ENCODE results near the gene SOX5.

The SOX5 gene

GRCh38 chr12:23671881-23672280, 277.6 kb downstream of the SOX5 start:
- no peak for DNase-seq

GRCh38 chr12:23670684-23671083, 278.8 kb downstream of the SOX5 start:
- DNase-seq: no peak

DNA sequence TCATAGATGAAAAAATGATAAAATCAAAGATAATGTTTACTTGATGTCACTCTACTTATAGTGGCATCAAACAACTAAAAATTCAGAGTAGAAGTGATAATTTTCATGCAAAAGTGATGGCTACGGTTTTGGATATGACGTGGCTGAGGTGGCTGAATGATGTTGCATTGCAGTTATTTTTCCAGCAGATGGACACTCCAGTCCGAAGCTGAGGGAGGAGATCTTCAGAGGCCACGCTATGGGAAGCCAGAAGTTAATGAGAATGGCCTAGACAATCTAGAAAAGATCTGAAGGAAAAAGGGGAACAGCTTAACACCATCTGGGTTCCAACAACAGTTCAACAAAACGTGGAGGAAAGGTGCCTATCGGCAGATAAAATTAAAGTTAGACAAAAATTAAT, 279.8 kb downstream of the SOX5 start:
- no peak for DNase-seq

DNA sequence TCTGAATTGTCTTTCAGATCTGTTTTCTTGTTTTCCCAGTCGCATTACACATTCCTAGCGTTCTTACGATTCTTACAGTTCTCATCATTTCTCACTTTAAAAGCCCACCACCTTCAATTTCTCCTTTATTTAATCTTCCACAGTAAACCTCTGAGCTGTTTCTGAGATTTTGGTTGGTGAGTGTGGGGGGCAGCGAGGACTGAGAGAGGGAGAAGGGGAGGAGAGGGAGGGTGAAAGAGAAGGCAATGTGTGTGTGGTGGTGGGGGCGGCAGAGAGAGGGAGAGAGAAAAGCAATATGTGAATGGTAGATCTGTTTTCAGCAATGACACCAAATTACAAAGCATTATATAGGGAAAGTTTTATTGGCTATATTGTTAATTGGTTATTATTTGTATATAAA, 282.6 kb downstream of the SOX5 start:
- no peak for DNase-seq

GRCh38 chr12:23662966-23663365, 286.5 kb downstream of the SOX5 start:
- DNase-seq: no peak

DNA sequence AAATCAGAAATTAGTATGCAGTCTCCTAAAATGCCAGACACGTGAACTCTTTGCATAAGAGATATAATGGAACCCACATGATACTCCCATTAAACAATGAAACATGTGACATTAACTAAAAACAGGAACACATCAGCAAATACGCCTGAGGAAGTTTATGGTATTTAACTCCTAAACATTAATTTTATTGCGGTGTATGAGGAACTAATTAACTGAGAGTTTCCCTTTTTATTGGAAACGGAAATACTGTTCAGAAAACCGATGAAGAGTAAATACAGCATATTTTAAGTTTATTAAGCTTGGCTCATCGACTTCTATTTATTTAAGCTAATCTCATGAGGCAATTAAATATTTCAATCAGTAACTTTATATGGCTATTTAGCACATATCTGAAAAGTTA, 290.3 kb downstream of the SOX5 start:
- no peak for DNase-seq

GRCh38 chr12:23657598-23657997, 291.9 kb downstream of the SOX5 start:
- DNase-seq: no peak

DNA sequence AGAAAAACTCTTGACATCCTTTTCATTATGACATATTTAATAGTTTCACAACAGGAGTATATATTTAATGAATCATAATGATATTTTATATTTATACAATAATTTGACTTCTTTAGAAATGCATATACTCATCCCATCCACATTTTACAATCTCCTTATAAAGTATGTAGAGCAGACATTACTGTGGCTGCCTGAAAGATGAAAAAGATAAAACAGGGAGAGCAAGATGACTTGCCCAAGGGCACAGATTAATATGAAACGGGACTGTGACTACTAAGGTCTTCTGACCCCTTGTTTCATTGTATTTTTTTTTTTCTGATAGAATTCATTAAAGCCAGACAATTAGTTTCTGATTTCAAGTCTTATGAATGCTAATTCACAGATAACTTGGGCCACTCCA, 293.6 kb downstream of the SOX5 start:
- no peak for DNase-seq

DNA sequence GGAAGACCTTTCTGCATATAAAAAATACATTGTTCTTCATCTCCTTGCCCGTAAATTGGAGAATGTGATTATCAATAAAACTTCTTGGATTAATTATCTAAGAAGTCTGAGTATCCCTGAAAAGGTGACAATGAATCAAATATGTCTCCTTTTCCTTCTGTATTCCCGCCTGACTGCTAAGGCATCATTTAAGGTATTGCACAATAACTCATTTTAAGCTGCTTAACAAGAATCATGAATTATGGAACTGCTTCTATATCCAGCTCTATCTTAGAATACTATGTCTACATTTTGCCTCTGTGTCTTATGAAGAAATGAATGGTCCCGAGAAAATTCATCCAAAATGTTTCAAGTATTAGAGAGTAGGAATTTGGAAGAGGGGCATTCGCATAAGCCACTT, 294.4 kb downstream of the SOX5 start:
- no peak for DNase-seq

DNA sequence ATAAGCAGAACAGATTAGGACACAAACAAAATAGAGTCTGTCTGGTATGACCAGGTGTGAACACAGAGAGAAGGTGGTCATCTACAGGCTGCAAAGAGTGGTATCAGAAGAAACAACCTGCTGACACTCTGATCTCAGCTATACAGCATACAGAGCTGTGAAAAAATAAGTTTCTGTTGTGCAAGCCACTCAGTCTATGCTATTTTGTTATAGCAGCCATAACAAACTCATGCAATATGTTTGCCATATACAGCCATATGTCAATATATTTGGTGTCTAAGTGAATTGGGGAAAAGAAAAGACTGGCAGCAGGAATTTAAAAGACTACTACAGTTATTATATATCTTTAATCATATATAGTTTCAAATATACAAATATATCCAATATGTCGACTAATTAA, 300.9 kb downstream of the SOX5 start:
- no peak for DNase-seq

DNA sequence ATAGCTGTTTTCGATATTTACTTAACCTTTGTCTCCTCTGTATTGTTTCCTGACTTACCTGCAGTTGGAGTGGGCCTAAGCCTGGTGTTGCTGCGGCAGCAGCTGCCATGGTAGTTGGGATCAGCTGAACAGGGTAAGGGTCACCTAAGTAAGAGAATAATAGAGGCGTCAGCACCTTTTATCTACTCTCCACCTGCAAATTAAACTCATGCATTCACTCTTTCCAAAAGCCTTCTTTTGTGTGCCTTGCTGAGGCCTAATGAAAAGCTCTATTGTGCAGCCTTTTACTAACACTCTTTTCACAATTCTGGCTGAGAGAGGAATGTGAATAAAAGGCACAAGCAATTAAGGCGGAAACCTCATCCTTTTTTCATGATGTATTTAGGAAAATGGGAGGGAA, 308.7 kb downstream of the SOX5 start:
- DNase-seq: no peak

DNA sequence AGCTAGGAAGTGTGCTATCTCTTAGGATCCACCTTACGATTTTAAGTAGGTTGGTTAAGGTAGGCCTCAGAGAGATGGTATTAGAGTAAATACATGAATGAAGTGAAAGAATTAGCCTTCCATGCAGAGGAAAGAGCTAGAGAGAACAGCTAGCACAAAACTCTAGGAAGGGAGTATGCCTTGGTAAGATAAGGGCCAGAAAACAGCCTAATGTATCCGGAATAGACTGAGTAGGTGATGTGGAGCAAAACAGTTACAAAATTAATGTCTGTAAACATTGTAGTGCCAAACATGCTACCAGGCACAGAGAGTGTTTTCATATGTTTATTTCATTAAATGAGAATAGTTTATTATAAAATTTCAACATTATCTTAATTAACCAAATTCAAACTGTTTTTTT, 315.1 kb downstream of the SOX5 start:
- DNase-seq: no peak

GRCh38 chr12:23631786-23632377, 317.6 kb downstream of the SOX5 start:
- DNase-seq: no peak

DNA sequence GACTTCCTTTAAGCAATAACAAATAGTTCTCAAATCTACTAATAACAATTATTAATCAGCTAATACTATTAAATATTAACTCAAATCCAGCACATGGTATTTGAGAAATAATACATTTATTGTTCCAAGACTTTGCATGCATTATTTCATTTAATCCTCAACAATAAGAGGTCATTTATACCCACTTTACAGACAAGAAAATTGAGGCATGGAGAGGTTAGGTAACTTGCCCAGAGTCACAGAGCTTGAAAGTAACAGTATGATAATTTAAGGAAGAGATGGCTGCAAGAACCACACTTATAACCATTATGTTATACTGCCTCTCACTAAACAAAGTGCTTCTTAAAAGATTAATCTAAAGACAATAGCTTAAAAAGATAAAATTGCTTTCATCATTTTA, 318.9 kb downstream of the SOX5 start:
- no peak for DNase-seq

DNA sequence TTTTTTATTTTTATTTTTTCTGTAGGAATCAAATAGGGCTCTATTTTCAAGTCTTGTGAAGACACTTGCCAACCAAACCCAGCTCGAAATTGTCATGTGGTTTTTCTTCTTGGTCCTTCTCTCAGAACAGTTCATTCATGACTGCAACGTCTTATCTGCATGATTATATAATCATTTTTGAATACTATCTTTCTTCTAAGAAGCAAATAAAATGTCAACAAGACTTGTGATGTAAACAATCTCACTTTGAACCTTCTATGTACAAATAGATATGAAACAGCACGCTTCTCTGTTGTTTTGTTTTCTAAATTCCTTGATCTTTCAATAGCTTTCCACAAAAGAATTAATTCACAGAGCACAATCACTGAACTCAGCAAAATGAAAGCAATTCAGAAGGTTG, 320.7 kb downstream of the SOX5 start:
- DNase-seq: no peak

DNA sequence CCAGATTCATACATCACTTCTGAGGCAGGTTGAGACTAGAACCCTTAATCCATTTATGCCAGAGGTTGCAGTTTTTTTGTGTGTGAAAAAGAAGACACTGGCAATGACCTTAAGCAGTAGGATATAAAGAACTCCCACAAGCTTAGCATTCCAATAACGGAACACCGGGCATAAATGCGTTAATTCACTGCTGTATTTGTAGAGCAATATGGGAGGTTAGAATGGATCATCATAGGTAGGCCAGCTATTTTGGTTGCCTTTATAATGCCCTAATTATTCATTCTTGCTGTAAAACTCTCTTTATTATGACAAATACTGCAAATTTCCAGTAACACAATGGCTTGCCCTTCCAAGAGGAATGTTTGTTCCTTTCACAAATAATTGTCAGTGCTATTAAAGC, 322.7 kb downstream of the SOX5 start:
- no peak for DNase-seq

GRCh38 chr12:23621900-23622299, 327.6 kb downstream of the SOX5 start:
- DNase-seq: no peak

GRCh38 chr12:23618718-23619117, 330.8 kb downstream of the SOX5 start:
- DNase-seq: no peak

DNA sequence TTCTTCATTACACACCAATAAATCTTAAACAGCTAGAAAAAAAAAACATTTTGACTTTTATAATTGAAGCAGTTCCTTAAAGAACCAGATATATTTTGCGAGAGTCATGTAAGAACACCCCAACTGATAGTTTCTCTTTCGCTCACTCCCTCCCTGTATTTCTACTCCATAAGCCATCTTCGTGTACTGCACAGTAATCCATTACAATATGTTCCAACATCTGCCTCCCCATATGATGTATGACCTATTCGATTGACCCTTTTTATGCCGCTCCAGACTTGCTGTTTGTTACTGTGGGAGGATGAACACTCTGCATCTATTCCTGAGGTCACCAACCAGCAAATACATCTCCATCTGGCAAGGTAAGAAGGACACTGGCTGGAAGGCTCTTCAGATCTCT, 331.7 kb downstream of the SOX5 start:
- peak; percentile 90 for DNase-seq

DNA sequence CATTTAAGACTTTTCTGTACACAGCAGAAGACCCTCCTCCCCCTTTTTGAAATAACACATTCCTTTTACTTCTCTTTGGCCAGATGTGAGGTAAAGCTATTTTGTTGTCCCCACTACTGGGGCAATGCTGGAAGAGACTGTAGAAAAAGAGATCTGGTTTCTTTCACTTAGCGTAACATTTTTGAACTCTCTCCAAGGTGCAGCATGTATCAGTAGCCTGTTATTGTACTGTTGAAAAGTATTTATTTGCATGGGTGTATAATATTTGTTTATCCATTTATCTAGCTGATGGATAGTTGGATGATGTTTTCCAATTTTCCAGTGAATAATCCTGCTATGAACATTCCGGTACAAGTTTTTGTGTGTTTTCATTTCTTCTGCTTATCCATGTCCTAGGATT, 335.2 kb downstream of the SOX5 start:
- DNase-seq: no peak

- no peak for DNase-seq
These were observed 338.1 kb downstream of the SOX5 start for GRCh38 chr12:23611320-23611719.

DNA sequence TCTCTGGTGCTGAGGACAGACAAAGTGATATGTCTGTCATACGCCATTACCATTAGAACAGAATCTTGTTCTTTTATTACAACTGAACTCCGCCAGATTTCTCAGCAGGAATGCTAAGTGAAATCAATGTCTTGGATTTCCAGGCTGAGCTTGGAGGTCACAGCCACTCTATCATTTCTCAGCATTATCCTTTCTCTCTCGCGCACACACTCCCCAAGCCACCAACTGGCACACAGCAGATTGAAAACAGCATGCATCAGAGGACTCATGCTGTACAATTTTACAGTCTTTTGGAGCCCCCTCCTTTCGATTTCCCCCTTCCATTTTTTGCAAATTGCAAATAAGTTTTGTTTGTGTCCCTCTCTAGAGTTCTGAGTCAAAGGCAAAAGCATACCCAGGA, 348.6 kb downstream of the SOX5 start:
- DNase-seq: no peak

- no peak for DNase-seq
These were observed 352.9 kb downstream of the SOX5 start for GRCh38 chr12:23596568-23596967.

- no peak for DNase-seq
These were observed 361.5 kb downstream of the SOX5 start for GRCh38 chr12:23587833-23588559.

- no peak for DNase-seq
These were observed 363.7 kb downstream of the SOX5 start for GRCh38 chr12:23585782-23586163.

Measured in DMS 273 treated with DMSO at 0.1 percent for 48 hours (cell line).